ENCODE results near the gene ZNF575. TPM values are rescaled to one million over a fixed set of nuclear protein-coding genes. Genes with fewer than 3 reads are reported as not detected.

ZNF575 gene
- total and polyA plus RNA-seq, 2 experiments from 2014 or later, result 0.10 to 0.65 TPM

DNA sequence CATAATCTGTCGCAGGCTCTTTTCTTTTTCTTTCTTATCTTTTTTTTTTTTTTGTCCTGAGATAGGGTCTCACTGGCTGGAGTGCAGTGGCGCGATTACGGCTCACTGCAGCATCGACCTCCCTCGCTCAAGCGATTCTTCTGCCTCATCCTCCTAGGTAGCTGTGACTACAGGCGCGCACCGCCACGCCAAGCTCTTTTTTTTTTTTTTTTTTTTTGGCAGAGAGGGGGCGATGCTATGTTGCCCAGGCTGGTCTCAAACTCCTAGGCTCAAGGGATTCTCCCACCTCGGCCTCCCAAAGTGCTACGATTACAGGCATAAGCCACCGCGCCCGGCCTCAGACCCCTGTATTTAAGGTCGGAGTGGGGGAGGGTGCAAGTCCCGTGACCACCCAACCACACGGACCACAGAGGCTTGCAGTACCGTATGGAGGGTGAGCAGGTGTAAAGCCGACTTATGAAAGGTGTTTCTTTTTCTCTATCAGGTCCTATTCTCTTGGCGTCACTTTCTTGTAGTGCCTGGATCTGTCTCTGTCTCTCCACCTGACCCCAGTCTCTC, 30.5 kb upstream of the ZNF575 start:
- H3K4me2 ChIP-seq, result peak overlapping the region; percentile 99
- Mint-ChIP-seq H3K4me3 (peak overlapping the region; percentile 95), H3K4me1 (peaks cover 22% of the 10 kb centered on the region), H3K27me3 (ENCODE audit: insufficient read depth, low read depth, poor library complexity) (peaks cover 33% of the 10 kb centered on the region), H3K36me3 (ENCODE audit: low read depth) (no peaks in the 10 kb centered on the region; the same call in 2 of the 3 replicates), H3K9me3 (peaks cover 4% of the 10 kb centered on the region; the same call in 1 of the 3 replicates), H3K27ac (no peak overlapping the region)
- TF ChIP-seq, protein P1, sequence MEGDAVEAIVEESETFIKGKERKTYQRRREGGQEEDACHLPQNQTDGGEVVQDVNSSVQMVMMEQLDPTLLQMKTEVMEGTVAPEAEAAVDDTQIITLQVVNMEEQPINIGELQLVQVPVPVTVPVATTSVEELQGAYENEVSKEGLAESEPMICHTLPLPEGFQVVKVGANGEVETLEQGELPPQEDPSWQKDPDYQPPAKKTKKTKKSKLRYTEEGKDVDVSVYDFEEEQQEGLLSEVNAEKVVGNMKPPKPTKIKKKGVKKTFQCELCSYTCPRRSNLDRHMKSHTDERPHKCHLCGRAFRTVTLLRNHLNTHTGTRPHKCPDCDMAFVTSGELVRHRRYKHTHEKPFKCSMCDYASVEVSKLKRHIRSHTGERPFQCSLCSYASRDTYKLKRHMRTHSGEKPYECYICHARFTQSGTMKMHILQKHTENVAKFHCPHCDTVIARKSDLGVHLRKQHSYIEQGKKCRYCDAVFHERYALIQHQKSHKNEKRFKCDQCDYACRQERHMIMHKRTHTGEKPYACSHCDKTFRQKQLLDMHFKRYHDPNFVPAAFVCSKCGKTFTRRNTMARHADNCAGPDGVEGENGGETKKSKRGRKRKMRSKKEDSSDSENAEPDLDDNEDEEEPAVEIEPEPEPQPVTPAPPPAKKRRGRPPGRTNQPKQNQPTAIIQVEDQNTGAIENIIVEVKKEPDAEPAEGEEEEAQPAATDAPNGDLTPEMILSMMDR (conservative IDR thresholded peaks at IDR 0.05; ENCODE audit: low read depth in 2 of 2), result 0 out of 4 replicates have a peak, but pooled peaks of 1 of the 2 experiments have one; percentile 8
- TF ChIP-seq, protein P2, sequence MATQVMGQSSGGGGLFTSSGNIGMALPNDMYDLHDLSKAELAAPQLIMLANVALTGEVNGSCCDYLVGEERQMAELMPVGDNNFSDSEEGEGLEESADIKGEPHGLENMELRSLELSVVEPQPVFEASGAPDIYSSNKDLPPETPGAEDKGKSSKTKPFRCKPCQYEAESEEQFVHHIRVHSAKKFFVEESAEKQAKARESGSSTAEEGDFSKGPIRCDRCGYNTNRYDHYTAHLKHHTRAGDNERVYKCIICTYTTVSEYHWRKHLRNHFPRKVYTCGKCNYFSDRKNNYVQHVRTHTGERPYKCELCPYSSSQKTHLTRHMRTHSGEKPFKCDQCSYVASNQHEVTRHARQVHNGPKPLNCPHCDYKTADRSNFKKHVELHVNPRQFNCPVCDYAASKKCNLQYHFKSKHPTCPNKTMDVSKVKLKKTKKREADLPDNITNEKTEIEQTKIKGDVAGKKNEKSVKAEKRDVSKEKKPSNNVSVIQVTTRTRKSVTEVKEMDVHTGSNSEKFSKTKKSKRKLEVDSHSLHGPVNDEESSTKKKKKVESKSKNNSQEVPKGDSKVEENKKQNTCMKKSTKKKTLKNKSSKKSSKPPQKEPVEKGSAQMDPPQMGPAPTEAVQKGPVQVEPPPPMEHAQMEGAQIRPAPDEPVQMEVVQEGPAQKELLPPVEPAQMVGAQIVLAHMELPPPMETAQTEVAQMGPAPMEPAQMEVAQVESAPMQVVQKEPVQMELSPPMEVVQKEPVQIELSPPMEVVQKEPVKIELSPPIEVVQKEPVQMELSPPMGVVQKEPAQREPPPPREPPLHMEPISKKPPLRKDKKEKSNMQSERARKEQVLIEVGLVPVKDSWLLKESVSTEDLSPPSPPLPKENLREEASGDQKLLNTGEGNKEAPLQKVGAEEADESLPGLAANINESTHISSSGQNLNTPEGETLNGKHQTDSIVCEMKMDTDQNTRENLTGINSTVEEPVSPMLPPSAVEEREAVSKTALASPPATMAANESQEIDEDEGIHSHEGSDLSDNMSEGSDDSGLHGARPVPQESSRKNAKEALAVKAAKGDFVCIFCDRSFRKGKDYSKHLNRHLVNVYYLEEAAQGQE (IDR thresholded peaks at IDR 0.05; ENCODE audit: unreplicated experiment), result no peak
- H3K36me3 ChIP-seq (ENCODE audit: insufficient read depth), result no peaks in the 10 kb centered on the region
- ATAC-seq, result no peak
- H3K27me3 ChIP-seq (ENCODE audit: insufficient read depth), result peaks cover 23% of the 10 kb centered on the region
- H2AFZ ChIP-seq, result no peak overlapping the region
- 0 out of 2 replicates have a peak, but pooled peaks cover 5% of the 10 kb centered on the region for H3F3A ChIP-seq (replicated peaks; ENCODE audit: low read depth)
- H3K4me1 ChIP-seq (ENCODE audit: insufficient read depth), result peaks cover 12% of the 10 kb centered on the region; the same call in 1 of the 2 replicates
- no peak overlapping the region for H3K27ac ChIP-seq (ENCODE audit: low read depth)
- no peaks in the 10 kb centered on the region for H4K20me1 ChIP-seq (replicated peaks; ENCODE audit: insufficient read depth)
- H3K79me2 ChIP-seq (replicated peaks; ENCODE audit: insufficient read depth), result no peaks in the 10 kb centered on the region
- H3K4me3 ChIP-seq, result peak overlapping the region; percentile 97
- no peaks in the 10 kb centered on the region for H3K9me2 ChIP-seq (ENCODE audit: insufficient read depth)
- DNase-seq (ENCODE audit: low spot score), result no peak

DNA sequence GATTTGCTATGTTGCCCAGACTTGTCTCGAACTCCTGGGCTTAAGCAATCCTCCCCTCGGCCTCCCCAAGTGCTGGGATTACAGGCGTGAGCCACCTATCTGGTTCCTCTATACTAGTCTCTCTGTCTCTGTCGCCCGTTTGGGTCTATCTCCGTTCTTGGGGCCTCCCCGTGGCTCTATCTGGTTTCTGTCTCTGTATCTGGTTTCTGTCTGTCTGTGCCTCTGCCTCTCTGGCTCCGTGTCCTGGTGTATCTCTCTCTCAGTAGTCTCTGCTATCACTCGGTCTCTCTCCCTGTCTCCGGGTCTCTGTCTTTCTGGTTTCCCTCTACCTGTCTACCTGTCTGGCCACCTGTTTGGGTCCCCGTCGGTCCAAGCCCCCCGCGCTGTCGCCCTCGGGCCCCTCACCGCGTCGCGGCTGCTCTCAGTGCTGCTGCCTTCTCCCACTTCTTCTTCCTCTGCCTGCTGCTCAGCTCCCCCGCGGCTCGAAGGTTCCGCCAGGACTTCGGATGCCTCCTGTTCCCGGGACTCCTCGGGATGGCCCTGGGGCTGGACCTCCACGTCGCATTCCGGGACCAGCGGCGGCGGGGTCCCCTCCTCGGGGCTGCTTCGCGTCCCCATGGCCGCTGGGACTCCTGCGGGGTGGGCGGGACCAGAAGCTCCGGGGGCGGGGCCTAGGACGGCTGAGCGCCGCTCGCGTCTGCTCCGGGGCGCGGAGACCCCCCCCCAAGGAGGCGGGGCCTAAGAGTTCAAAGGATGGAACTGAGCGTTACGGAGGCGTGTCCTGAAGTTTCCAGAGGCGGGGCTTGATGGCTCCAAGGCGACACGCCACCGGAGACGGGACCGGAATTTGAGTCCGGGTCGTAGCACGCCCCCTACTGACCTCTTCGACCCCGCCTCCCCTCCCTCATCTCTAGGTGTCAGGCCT, 29.2 kb upstream of the ZNF575 start:
- Mint-ChIP-seq H3K27me3 (ENCODE audit: insufficient read depth, low read depth, poor library complexity) (peaks cover 33% of the 10 kb centered on the region), H3K9me3 (peaks cover 4% of the 10 kb centered on the region; the same call in 1 of the 3 replicates), H3K27ac (no peak overlapping the region; the same call in 1 of the 2 replicates), H3K36me3 (ENCODE audit: low read depth) (peaks cover 2% of the 10 kb centered on the region; the same call in 1 of the 3 replicates), H3K4me3 (peak overlapping the region; percentile 95), H3K4me1 (peaks cover 22% of the 10 kb centered on the region)
- Histone ChIP-seq H3F3A (replicated peaks; ENCODE audit: low read depth) (0 out of 2 replicates have a peak, but pooled peaks cover 5% of the 10 kb centered on the region), H3K4me3 (peak overlapping the region; percentile 97), H3K79me2 (replicated peaks; ENCODE audit: insufficient read depth) (no peaks in the 10 kb centered on the region), H3K36me3 (ENCODE audit: insufficient read depth) (no peaks in the 10 kb centered on the region), H2AFZ (peak overlapping the region; percentile 100), H3K27ac (ENCODE audit: low read depth) (no peak overlapping the region), H3K9me2 (ENCODE audit: insufficient read depth) (no peaks in the 10 kb centered on the region), H3K4me2 (peak overlapping the region; percentile 99), H3K27me3 (ENCODE audit: insufficient read depth) (peaks cover 23% of the 10 kb centered on the region), H3K4me1 (ENCODE audit: insufficient read depth) (peaks cover 12% of the 10 kb centered on the region; the same call in 1 of the 2 replicates), H4K20me1 (replicated peaks; ENCODE audit: insufficient read depth) (no peaks in the 10 kb centered on the region)
- ATAC-seq (peak; percentile 63), DNase-seq (ENCODE audit: low spot score) (peak; percentile 99)
- TF ChIP-seq NANOG (IDR thresholded peaks at IDR 0.05; ENCODE audit: borderline replicate concordance), result no peak
- TF ChIP-seq ZNF331 (CRISPR knock-in tag; IDR thresholded peaks at IDR 0.05; ENCODE audit: low read depth), result no peak
- peak; percentile 54; the same call in 1 of the 2 replicates for TF ChIP-seq POLR2AphosphoS5 (IDR thresholded peaks at IDR 0.05; ENCODE audit: low read depth)
- no peak for TF ChIP-seq ZNF462 (CRISPR knock-in tag; IDR thresholded peaks at IDR 0.05)

Measured in GM23338 (cell line).